Stimulated activated CD8-positive, alpha-beta memory T cell treated with anti-CD3 and anti-CD28 coated beads, Interleukin-12 subunit alpha, Interleukin-12 subunit beta, amount 100 ng/mL, for 24 hours (primary cell): ENCODE measurements around the gene CEACAM8.
"Not testable (repeated sequence)": the region's sequence is repeated elsewhere in the genome, so short reads cannot be mapped to it uniquely, and the experiment has no call there.

Source experiments
- DNase-seq: peaks from one replicate; pipeline ENCODE4 v3.0.0-alpha.2; 2020; ENCODE audit errors: extremely low read depth

Gene CEACAM8

DNA sequence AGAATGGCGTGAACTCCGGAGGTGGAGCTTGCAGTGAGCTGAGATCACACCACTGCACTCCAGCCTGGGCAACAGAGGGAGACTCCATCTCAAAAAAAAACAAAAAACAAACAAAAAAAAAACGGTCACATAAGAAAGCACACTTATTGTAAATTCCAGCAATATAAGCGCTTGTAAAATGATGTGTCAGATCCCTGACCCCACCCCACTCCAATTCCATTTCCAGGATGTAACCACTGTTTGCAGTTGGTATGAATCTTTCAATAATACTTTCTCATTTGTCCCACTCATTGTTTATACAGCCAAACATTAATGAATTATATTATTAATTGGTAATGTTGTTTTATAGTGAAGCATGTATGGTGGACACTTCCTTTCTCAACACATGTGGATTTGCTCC lies 50.6 kb downstream of the CEACAM8 start:
- DNase-seq, result no peak

DNA sequence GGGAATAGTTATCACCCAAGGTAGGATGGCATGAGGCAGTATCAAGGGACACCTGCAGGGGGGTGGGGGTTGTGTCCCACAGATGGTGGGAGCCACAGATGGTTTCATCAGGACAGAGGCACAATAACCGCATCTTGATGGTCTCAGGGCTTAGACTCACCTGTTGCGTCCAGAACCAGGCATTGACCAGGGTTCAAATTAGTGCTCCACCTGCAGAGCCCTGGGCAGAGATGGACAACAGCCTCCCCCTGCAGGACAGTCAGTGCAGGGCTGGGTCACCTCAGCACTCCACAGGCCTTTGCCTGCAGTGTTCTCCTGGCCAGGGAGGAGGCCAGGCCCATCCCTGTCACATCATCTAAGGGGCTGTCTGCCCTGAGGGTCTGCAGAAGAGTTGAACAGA lies 51.9 kb downstream of the CEACAM8 start:
- DNase-seq, result no peak

DNA sequence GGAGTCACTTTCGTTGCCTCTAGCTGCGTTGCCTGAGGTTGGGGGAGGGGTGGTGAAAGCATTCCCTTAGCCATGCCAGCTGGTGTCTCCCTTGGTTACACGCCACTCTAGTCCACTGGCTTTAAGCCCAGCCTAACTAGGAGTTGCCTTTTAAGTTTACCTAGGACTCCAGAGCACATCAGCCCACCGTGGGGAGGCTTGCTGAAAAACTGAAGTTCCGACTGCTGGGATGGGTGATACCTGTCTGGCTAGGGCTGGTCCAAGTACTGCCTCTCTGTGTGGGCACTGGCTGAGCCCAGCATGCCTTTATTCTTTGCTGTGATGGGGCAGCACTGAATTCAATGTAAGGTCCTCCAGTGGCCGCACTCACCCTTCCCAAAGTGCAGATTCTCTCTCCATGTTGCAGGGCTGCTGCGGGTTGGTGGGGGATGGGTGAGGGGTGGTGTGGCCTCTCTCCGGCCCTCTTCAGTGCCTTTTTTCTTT lies 54.6 kb downstream of the CEACAM8 start:
- DNase-seq, result no peak

DNA sequence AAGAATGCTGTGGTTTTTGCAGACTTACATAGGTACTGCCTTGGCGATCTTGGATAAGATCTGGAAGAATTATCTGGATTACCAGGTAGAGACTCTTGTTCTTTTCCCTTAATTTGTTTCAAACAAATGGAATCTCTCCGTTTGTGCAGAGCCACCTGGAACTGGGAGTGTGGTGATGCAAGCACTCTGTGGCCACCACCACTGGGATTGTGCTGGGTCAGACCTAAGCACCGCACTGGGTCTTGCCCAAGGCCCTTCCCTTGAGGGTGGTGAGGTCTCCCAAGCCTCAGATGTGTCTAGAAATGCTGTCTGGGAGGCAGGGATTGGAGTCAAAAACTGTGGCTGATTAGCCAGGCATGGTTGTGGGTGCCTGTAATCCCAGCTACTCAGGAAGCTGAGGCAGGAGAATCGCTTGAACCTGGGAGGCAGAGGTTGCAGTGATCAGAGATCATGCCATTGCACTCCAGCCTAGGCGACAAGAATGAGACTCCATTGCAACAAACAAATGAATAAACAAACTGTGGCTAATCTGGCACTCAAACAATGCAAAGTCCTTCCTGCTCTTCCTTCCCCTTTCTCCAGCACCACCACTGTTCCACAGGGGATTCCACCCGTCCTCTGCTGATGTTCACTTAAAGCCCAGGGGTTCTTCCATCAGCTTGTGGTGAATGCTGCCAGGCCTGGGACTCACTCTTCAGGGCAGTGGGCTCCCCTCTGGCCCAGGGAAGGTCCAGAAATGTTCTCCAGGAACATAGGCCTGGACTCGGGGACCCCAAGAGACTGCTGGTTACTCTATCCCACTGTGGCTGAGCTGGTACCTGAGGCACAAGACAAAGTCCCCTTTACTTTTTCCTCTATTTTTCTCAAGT lies 55.6 kb downstream of the CEACAM8 start:
- DNase-seq, result no peak

DNA sequence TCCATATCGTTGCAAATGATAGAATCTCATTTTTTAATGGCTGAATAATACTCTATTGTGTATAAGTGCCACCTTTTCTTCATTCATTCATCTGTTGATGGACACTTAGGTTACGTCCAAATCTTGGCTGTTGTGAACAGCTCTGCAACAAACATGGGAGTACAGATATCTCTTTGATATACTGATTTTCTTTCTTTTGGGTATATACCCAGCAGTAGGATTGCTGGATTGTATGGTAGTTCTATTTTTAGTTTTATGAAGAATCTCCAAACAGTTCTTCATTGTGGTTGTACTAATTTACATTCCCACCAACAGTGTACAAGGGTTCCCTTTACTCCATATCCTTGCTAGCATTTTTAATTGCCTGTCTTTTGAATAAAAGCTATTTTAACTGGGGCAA lies 59.4 kb downstream of the CEACAM8 start:
- not testable (repeated sequence) for DNase-seq

DNA sequence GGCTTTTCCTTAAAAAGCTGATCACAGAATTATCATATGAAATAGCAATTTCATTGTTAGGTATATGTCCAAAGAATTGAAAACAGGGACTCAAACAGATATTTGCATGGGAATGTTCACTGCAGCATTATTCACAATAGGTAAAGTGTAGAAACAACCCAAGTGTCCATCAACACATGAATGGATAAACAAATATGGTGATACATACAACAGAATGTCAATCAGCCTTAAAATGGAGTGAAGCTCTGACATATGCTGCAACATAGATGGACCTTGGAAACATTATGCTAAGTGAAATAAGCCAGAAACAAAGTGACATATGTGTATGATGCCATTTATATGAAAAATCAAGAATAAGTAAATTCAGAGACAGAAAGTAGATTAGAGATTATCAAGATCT lies 60.3 kb downstream of the CEACAM8 start:
- no peak for DNase-seq

DNA sequence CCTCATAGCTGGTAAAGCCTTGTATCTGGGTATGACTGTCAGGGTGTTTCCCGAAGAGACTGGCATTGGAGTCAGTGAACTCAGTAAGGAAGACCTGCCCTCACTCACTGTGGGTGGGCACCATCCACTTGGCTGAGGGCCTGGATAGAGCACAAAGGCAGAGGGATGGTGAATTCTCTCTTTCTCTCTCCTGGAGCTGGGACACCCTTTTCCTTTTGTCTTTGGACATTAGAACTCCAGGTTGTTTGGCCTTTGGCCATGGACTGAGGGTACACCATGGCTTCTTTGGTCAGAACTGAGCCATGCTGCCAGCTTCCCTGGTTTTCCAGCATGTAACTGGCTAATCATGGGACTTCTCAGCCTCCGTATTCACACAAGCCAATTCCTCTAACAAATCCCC lies 61.8 kb downstream of the CEACAM8 start:
- no peak for DNase-seq

DNA sequence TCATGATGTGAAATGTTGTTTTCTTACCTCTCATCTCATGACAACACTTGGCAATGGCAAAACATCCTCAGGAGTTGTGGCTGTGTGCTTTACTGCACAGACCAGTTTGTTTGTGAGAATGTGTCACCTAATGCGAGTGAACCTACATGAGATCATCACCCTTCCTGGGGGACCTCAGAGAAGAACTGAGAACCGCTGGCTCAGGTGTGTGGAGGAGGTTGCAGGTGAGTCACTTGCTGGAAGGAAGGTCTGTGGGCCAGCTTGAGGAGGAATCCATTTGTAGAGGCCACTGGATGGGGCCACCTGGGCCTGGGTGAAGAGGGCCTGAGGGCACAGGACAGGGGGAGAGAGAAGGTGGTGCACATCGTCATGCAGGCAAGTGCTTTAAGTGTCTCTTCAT lies 63.4 kb downstream of the CEACAM8 start:
- DNase-seq, result no peak
